Effector memory CD4-positive, alpha-beta T cell (primary cell): Measurements from ENCODE around the gene FBLIM1.

Experiments
- DNase-seq, 3 donors: peaks; one replicate each; pipeline ENCODE4 v3.0.0-alpha.2; 2020
- H3K27ac ChIP-seq: 2 replicates; pipeline ENCODE4 v1.7.0; 2013; ENCODE audit warnings: mild to moderate bottlenecking, low read length, moderate library complexity; ENCODE audit not compliant: insufficient read depth, poor library complexity, severe bottlenecking
- H3K27me3 ChIP-seq: replicated peaks from 2 replicates; pipeline ENCODE4 v1.7.0; 2013; ENCODE audit warnings: mild to moderate bottlenecking, low read length; ENCODE audit not compliant: insufficient read depth, control insufficient read depth, poor library complexity, severe bottlenecking
- H3K36me3 ChIP-seq: 2 replicates; pipeline ENCODE4 v1.7.0; 2013; ENCODE audit warnings: mild to moderate bottlenecking, low read length, moderate library complexity; ENCODE audit not compliant: control insufficient read depth, insufficient read depth
- H3K4me1 ChIP-seq: 2 replicates; pipeline ENCODE4 v1.7.0; 2013; ENCODE audit warnings: low read length, mild to moderate bottlenecking; ENCODE audit not compliant: control insufficient read depth, insufficient read depth, poor library complexity, severe bottlenecking
- H3K4me3 ChIP-seq: 2 replicates; pipeline ENCODE4 v1.7.0; 2013; ENCODE audit warnings: low read length, low read depth, mild to moderate bottlenecking; ENCODE audit not compliant: insufficient read depth, poor library complexity, severe bottlenecking
- H3K9me3 ChIP-seq: 2 replicates; pipeline ENCODE4 v1.7.0; 2013; ENCODE audit warnings: mild to moderate bottlenecking, low read length, moderate library complexity; ENCODE audit not compliant: control insufficient read depth
- total RNA-seq, 3 donors: gene quantifications; one replicate each; lab custom pipeline; 2026; lab: John Stamatoyannopoulos, UW

The FBLIM1 gene, protein sequence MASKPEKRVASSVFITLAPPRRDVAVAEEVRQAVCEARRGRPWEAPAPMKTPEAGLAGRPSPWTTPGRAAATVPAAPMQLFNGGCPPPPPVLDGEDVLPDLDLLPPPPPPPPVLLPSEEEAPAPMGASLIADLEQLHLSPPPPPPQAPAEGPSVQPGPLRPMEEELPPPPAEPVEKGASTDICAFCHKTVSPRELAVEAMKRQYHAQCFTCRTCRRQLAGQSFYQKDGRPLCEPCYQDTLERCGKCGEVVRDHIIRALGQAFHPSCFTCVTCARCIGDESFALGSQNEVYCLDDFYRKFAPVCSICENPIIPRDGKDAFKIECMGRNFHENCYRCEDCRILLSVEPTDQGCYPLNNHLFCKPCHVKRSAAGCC
- total RNA-seq = 0 to 0.19 (median 0.09) reads per million in 3 donors

DNA sequence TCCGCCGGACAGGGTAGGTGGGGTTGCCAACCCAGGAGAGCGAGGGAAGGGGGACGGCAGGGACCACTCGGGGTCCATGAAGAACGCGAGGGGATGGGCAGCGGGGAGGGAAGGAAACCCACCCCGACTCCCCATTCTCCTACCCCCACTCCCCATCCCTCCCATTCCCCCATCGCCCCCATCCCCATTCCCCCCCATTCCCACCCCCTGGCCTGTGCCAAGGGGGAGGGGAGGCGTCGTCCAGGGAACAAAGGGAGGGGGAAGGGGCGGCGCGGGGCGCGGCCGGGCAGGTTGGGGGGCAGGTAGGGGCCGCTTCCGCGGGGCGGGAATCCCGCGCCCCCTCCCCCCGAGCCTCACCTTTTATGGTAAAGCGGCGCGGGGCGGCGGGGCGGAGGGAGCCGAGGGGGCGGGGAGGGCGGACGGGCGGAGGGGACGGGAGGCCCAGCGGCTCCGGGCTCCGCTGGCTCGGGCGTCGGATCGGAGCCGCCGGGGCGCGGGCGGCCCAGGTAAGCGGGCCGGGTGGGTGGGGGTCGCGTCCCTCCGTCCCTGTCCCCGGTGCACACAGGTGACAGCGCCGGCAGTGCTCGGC, at the start of gene FBLIM1:
FBLIM1 (plus strand) TSS at position 453 of the 589 bp plus-strand sequence. CDS start 6,189 bp downstream, outside the sequence.
- no peaks in the 10 kb centered on the region for H3K36me3 ChIP-seq
- peaks cover 14% of the 10 kb centered on the region for H3K4me1 ChIP-seq
- H3K27me3 ChIP-seq = peaks cover 14% of the 10 kb centered on the region
- no peak for DNase-seq
- H3K27ac ChIP-seq = no peak within 1 kb of the TSS
- no peaks in the 10 kb centered on the region for H3K9me3 ChIP-seq
- peak within 1 kb of the TSS; percentile 35 for H3K4me3 ChIP-seq

DNA sequence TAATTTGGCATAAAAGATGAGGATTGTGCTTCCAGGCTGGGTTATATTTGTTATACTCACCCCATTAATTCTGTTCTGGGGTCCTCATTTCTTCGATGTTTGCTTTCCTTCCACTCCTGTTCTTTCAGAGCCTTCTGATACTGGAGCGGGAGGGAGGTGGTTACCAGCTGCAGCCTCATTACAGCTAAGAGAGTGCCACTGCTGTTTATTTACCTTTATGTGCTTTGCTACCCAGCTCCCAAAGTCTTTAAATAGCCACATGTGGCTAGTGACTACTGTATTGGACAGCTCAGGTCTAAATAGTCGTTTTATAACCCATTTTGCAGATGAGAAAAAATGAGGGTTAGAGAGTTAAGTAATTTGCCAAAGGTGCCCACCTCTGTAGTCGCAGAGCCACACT, 49.4 kb upstream of the FBLIM1 start:
- DNase-seq = no peak
- H3K36me3 ChIP-seq = peaks cover 3% of the 10 kb centered on the region
- H3K27me3 ChIP-seq = no peaks in the 10 kb centered on the region
- H3K9me3 ChIP-seq = no peaks in the 10 kb centered on the region
- no peak overlapping the region for H3K4me3 ChIP-seq
- H3K27ac ChIP-seq = no peak overlapping the region
- no peaks in the 10 kb centered on the region for H3K4me1 ChIP-seq

DNA sequence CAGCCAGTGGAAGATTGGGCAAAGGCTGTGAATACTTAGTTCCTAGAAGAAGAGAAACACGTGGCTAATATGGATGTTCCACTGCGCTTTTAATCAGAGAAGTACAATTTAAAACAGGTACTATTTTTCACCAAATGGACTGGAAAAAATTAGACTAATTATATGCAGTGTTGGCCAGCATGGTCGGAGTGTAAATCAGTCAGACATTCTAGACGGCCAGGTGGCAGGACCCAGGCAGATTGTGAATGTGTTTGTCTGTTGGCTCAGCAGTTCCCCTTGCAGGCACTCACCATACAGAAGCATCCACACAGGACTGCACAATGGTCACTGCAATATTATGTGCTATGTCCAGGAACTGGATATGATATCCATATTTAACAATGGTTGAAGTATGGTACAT, 46.4 kb upstream of the FBLIM1 start:
- Histone ChIP-seq H3K36me3 (peaks cover 10% of the 10 kb centered on the region), H3K27me3 (no peaks in the 10 kb centered on the region), H3K4me3 (no peak overlapping the region), H3K9me3 (no peaks in the 10 kb centered on the region), H3K27ac (no peak overlapping the region), H3K4me1 (no peaks in the 10 kb centered on the region)
- no peak for DNase-seq

DNA sequence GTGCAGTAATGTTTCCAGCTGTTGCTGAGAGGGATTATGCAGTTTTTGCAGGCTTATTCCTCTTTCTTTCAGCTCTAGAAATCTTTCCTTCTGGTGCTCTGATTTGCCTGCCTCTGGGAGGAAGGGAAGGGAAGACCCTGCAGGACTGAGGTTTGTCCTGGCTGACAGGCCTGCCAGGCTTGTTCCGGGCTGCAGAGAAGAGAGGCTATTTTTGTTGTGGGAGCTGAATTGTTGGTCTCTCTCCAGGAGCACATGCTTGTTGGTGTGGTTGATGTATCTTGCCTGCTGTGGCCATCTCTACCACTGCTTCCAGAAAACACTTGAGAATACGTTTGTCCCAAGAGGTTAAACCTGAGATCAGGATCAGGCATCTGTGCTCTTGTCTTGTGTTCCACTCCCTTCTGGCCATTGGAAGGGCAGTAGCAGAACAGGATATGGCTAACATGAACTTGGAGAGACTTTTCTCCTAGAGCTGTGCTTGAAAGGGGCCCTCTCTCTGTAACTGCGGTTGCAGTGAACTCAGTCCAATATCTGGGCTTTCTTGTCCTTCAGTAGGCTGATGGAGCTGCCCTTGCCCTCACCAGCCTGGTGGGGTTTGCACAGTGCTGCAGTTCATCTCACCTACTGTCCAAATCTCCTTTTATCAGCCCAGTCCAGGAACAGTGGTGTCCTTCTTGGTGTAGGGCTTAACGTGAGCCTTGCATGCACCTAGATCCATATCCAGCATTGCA, 44.0 kb upstream of the FBLIM1 start:
- H3K36me3 ChIP-seq = peaks cover 31% of the 10 kb centered on the region
- H3K27me3 ChIP-seq = no peaks in the 10 kb centered on the region
- H3K9me3 ChIP-seq = no peaks in the 10 kb centered on the region
- no peak overlapping the region for H3K4me3 ChIP-seq
- no peaks in the 10 kb centered on the region for H3K4me1 ChIP-seq
- DNase-seq = no peak
- no peak overlapping the region for H3K27ac ChIP-seq

DNA sequence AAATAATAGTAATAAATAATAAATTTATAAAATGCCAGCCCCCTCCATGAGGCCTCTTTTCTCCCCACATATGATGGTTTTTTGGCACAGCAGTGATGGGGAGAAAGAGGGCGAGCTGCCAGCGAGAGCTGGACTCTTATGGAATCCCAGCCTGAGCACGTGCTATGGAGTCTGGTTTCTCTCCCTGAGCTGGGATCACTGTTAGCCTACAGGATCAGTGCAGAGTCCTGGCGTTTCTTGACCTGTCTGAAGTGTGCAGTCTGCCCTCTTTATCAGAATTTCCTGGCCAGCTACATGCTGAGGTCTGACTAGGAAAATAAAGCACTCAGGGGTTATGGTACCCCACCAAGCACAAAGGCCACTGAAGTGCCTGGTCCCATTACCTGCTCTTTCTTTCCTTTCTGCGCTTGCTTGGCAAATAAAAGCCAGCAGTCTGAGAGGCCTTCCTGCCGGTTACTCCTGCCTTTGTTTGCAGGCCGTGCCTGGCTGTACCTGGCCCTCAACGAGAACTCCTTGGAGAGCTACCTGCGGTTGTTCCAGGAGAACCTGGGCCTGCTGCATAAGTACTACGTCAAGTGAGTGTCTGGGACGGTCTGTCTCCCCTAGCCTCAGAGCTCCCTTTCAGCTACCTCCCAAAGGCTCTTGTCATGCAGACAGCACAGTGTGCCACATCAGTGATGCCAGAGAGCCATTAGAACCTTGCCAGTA, 41.0 kb upstream of the FBLIM1 start:
- peaks cover 43% of the 10 kb centered on the region for H3K36me3 ChIP-seq
- no peaks in the 10 kb centered on the region for H3K4me1 ChIP-seq
- no peak overlapping the region for H3K4me3 ChIP-seq
- no peaks in the 10 kb centered on the region for H3K27me3 ChIP-seq
- no peak for DNase-seq
- H3K9me3 ChIP-seq = no peaks in the 10 kb centered on the region
- no peak overlapping the region for H3K27ac ChIP-seq

DNA sequence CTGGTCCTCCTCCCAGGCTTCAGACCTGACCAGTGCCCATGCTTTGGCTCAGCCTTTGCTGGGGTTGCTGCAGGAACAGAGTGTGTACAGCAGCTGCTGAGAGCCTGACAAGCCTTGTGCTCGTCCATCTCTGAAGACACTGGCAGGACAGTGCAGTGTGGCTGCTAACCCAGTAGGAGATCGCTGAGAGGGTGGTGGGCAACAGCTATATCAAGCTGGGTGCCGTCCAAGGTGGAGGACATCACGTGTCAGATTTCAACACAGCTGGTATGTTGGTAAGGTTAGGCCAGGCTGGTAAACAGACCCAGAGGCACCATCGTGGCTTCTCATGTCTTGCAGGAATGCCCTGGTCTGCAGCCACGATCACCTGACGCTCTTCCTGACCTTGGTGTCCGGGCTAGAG, 40.4 kb upstream of the FBLIM1 start:
- peaks cover 49% of the 10 kb centered on the region for H3K36me3 ChIP-seq
- H3K27me3 ChIP-seq = no peaks in the 10 kb centered on the region
- no peaks in the 10 kb centered on the region for H3K9me3 ChIP-seq
- no peak overlapping the region for H3K4me3 ChIP-seq
- no peak overlapping the region for H3K27ac ChIP-seq
- no peaks in the 10 kb centered on the region for H3K4me1 ChIP-seq
- DNase-seq = no peak

DNA sequence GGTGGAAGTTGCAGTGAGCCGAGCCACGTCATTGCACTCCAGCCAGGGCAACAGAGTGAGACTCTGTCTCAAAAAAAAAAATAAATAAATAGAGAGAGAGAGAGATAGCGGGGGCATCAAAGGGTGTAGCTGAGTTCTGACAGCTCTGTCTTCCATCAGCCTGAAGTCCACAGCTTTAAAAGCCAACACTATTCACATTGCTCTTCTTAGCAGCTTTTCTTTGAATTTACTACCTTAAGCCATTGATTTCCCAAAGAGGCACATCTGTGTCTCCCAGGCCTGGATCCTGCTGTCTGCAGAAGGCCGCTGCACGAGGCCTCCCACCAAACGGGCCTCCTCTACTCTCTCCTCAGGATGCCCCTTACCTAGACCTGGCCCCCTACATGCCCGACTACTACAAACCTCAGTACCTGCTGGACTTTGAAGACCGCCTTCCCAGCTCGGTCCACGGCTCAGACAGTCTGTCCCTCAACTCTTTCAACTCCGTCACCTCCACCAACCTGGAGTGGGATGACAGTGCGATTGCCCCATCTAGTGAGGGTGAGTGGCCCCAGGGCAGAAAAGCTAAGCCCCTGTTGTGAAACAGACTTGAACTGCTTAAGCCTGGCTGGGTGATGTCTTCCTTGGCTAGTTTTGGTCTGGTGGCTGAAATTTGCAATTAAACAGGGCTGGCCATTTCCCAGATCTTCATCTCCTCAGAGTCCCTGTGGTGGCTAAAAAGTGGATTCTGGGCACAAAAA, 39.0 kb upstream of the FBLIM1 start:
- Histone ChIP-seq H3K36me3 (peaks cover 54% of the 10 kb centered on the region), H3K9me3 (no peaks in the 10 kb centered on the region)

DNA sequence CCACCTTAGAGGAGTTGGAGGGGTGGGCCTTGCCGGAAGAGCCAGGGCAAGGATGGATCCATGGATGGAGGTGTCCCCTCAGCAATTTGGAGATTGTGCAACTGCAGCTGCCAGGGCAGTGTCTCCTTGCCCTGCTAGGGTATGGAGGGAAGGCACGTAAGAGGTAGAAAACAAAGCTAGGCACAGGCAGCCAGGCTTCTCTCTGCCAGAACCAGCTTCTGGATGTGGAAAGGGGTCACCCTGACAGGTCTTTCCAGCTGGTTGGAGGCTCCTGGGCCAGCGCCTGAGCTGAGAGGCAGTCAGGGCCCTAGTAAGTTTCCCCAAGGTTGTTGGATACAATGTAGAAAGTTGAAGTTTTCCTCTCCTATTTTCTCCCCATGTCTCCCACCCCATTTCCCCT, 37.7 kb upstream of the FBLIM1 start:
- no peaks in the 10 kb centered on the region for H3K4me1 ChIP-seq
- no peak for DNase-seq
- H3K36me3 ChIP-seq = peaks cover 67% of the 10 kb centered on the region
- no peak overlapping the region for H3K27ac ChIP-seq
- H3K9me3 ChIP-seq = no peaks in the 10 kb centered on the region
- H3K4me3 ChIP-seq = no peak overlapping the region
- H3K27me3 ChIP-seq = no peaks in the 10 kb centered on the region

More for the DNA sequence above, 39.0 kb upstream of the FBLIM1 start:
- H3K4me3 ChIP-seq = no peak overlapping the region
- H3K27me3 ChIP-seq = no peaks in the 10 kb centered on the region
- H3K4me1 ChIP-seq = no peaks in the 10 kb centered on the region
- no peak overlapping the region for H3K27ac ChIP-seq
- no peak for DNase-seq

DNA sequence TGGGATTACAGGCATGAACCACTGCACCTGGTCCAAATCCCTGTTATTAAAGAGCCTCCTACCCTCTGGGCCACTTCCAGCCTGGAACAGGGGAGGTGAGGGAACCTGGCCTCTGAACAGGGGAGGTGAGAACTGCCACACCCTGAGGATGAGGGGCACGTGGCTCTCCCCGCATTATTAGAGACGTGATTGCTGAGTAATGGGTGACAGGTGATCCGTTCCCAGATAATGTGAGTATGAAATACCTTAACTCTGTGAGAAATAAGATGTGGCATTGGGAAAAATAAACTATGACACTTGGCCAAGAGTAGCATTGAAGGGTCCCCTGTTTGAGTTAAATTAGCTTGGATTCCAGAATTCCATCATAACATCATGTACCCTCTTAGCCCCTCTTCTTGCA, 36.2 kb upstream of the FBLIM1 start:
- H3K4me3 ChIP-seq = no peak overlapping the region
- peaks cover 71% of the 10 kb centered on the region for H3K36me3 ChIP-seq
- H3K27me3 ChIP-seq = no peaks in the 10 kb centered on the region
- H3K4me1 ChIP-seq = no peaks in the 10 kb centered on the region
- no peak overlapping the region for H3K27ac ChIP-seq
- no peak for DNase-seq
- no peaks in the 10 kb centered on the region for H3K9me3 ChIP-seq
